ENCODE measurements around the gene DDIT3.
A peak's percentile ranks its signal among the peaks of the same experiment; 100 is the strongest.

The DDIT3 gene

DNA sequence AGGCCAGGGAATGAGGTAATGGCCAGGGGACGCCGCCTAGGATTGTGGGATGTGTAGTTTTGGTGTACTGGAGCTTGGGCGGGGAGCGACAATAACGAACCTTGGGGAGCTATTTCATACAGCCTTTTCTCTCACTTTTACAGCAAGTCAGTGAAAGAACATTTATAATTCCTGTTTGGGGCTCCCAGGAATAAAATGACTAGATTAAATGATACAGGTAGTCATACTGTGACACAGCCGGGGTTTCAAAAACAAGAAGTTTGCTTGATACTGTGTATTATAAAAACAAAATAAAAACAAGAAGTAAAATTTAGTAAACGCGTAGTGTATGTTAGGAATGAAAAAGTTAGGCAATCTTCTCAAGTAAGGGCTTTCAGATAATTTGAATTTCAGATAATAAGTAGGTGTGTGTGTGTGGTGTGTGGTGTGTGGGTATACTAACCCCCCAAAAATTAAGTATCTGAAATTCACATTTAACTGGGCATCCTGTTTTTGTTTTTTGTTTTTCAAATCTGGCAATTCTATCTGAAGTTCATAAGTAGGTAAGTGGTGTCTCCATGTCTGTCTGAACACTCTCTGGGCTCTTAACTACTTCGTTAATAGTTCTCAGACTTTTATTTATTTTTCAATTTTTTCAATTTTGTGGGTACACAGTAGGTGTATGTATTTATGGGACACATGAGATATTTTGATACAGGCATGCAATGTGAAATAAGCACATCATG is 27.1 kb upstream of the DDIT3 start:
- DNase-seq (ENCODE audit: extremely low read depth in 1 of 2, low read depth in 1 of 2) = peak in 1 of 2 donors; percentile 85

GRCh38 chr12:57546438-57547287 is 26.3 kb upstream of the DDIT3 start, which contains the start of gene DCTN2:
DCTN2 (minus strand) TSS chr12:57547192; CDS start chr12:57547063, 129 bp downstream.
- peak in 1 of 2 donors; percentile 97 for DNase-seq (ENCODE audit: extremely low read depth in 1 of 2, low read depth in 1 of 2)

DNA sequence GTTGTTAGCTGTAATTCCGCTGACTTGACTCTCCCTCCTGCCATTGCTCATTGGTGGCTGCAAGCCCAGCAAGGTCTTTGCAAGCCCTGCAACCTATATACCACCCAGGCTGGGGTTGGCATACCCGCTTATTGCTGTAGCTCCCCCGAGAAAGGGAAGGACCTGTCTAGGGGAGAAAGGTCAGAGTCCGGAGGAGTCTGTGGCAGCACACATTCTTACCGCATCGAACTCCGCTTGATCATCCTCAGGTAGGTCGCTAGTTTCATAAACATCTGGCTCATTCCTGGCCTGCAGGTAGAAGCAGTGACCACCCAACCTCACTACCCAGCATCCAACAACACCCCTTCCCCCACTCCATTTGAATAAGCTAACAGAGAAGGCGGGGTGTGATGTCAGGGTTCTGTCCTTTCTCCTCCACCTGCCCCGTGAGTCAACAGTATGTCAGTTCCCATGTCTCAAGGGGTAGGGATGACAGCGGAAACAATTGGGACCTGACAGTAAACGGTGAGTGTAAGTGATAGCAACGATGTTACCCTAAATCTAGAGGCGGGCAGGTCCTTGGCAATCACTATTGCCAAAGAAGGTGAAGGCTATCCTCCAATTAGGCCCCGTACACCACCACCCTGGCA is 25.6 kb upstream of the DDIT3 start:
- DNase-seq (ENCODE audit: extremely low read depth in 1 of 2, low read depth in 1 of 2) = no peak

- DNase-seq (ENCODE audit: extremely low read depth in 1 of 2, low read depth in 1 of 2) = no peak
These were observed 23.3 kb upstream of the DDIT3 start for GRCh38 chr12:57543581-57543980.

DNA sequence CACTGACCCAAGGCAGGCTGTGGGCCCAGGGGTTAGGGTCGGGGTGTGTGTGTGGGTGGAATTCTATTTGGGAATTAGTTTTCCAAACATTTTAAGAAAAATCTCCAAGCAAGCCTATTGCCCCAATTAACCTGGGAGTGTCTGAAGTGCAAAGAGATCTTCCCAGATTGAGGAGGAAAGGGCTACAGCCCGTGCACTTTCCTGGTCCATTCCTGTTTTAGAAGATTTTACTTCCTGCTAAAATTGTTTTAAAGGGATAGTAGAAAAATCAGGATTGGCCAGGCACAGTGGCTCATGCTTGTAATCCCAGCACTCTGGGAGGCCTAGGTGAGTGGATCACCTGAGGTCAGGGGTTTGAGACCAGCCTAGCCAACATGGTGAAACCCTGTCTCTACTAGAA is 21.4 kb upstream of the DDIT3 start:
- no peak for DNase-seq (ENCODE audit: extremely low read depth in 1 of 2, low read depth in 1 of 2)

DNA sequence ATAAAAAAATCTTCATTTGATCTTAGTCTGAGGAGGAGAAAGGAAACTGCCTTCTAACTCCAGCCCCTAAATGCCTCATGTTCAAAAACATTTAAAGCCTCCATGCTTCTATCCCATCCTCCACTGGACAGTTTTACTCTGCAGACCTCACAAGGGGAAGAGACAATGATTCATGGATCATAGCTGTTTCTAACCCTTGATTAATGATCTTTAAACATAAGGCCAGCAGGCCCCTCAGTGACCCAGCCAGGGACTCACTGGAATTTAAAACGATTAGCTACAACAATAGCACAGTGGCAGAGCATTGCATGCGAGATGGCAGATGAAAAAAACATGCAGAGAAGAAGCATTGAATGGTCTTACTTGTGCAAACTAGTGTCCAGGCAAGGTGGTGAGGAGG is 20.7 kb upstream of the DDIT3 start:
- DNase-seq (ENCODE audit: extremely low read depth in 1 of 2, low read depth in 1 of 2) = no peak

- no peak for DNase-seq (ENCODE audit: extremely low read depth in 1 of 2, low read depth in 1 of 2)
These were observed 18.9 kb upstream of the DDIT3 start for GRCh38 chr12:57539134-57539768.

- DNase-seq (ENCODE audit: extremely low read depth in 1 of 2, low read depth in 1 of 2) = no peak
These were observed 16.3 kb upstream of the DDIT3 start for GRCh38 chr12:57536597-57536942.

DNA sequence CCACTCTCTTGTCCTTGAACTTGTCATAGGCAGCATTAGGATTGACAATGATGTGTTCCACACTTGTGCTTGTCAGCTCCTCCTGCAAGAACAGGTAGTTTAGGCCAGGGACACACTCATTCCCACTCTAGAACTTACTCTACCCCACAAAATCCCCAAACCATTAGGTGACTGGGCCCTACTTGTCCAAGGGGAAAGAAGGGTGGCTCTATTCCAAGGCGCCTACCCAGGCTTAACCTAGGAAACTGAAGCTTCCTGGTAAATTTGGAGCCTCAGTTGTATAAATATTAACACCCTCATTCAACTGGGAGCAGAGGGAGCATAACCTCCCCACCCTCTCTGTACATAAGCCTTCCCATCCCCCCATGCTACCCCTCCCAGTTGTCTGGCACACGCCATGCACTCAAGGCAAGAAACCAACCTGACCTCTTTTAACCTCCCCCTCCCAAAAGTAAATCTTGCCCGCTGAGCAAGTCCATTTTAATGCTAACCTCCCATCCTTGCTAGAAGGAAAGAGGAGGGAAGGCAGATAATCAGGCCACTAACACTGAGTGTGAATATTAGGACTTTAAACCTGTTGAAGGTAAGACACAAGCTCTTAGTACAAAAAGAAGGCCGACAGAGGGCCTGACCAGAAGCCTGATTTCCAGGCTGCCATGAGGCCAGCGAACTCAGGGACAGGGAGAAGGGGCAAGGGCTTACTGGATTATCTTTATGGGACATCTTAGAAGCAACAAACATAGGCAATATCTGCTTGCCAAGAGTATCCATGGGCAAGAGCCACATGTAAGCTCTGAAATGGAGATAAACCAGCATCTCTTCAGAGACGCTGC is 15.7 kb upstream of the DDIT3 start:
- no peak for DNase-seq (ENCODE audit: extremely low read depth in 1 of 2, low read depth in 1 of 2)

DNA sequence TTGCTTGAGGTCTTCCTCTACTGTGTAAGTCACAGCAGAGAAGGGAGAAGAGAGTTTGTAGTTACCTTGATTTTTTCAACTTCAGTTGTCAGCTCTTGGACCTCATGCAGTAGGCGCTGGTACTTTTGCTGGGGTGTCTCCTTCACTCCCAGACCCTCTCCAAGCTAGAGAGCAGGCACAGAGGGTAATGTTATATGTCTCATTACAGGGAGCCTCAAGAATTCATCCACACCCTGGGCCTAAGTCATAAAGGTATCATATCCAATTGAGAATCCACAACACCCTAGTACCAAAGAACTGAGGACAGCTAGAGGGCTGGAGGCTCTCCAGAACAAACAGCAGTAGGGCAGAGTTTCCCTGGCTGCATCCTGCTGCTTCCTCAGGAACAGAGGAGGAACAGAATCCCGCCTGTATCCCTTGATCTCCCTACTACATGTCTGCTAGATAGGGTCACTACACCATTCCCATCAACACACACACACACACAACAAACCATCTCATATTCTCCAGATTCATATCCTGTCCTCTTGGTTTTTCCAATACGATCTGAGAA is 14.8 kb upstream of the DDIT3 start:
- no peak for DNase-seq (ENCODE audit: extremely low read depth in 1 of 2, low read depth in 1 of 2)

DNA sequence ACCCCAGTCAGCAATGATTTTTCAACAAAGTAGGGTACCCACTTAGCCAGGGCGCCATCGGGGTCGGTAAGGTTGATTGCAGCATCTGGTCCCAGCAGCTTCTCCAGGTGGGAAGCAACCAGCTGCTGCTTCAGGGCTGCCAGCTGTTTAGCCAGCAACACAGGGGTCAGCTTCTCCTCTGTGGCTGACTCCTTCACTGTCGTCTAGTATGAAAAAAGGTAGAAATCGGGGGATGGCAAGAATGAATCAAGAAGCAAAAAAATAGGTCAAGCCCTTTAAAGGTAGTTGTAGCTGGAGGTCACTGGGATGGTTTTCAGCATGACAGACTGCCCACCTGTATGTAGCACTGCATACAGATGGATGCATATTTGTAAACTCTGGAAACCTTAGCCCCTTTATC is 13.9 kb upstream of the DDIT3 start:
- no peak for DNase-seq (ENCODE audit: extremely low read depth in 1 of 2, low read depth in 1 of 2)

DNA sequence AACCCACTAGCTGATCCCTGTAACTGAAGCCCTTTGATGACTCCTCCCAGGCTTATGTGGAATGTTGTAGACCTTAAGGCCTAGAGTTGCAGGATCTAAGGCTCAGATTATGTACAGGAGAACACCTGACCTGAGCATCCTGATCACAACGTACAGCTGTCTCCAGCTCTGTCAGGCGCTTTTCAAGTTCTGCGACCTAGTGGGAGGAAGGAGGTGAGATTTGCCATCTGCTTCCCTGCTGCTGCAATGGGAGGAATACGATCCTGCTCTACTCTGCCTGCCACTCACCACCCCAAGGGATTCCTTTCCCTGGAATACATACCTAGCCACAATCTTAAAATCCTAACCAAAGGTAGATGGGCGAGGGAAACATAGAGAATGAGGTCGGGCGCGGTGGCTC is 12.8 kb upstream of the DDIT3 start:
- no peak for DNase-seq (ENCODE audit: extremely low read depth in 1 of 2, low read depth in 1 of 2)

DNA sequence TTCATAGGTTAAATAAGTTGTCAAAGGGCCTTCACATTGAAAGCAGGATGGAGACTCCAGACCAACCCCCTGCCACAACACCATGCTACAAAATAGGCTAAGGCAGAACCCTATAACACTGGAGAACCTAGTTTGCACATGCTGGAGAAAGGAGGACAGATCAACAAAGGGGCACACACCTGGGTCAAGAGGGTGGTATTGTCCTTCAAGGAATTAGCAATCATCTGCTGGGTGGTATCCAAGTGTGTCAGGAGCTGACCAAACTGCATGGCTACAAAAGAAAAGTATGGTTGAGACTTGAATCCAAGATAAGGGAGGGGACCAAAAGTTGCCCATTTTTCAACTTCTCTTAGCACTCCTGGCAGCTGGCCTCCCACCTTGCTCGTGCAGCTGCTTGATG is 11.5 kb upstream of the DDIT3 start:
- DNase-seq (ENCODE audit: extremely low read depth in 1 of 2, low read depth in 1 of 2) = no peak

DNA sequence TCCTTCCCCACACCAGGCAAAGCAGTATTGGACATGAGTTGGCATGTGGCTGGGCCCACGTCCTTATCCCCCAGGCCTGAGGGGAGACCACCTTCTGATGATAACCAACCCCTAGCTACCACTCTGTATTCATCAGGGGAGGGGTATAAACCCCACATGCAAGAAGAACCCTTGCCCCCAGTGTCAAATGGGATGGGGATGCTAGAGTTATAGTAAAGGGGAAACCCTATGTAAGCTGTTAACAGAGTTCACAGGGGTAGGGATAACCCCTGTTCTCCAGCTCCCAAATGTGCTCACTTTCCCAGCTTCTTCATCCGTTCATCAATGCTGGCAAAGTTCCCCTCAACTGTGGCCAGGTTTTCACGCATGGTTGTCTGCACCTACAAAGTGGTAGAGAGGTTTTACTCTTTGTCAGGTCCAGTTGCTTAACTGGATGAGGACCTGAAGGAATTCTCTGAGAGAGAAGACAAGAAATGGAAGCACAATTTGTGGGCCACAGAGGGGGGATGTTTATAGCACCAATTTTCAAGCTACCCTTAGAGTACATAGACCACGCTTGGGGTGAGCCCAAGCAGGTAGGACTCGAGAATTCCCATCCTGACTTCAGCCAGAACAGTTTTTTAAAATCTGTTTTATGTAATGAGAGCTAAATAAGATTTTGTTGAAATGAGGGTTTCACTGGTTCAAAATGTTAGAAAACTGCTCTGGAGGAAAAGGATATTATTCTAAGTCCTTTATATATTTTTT is 10.3 kb upstream of the DDIT3 start:
- no peak for DNase-seq (ENCODE audit: extremely low read depth in 1 of 2, low read depth in 1 of 2)

- DNase-seq (ENCODE audit: extremely low read depth in 1 of 2, low read depth in 1 of 2) = no peak
These were observed 9.5 kb upstream of the DDIT3 start for GRCh38 chr12:57529831-57530230.

GRCh38 chr12:57528831-57529555 is 8.7 kb upstream of the DDIT3 start:
- no peak for DNase-seq (ENCODE audit: extremely low read depth in 1 of 2, low read depth in 1 of 2)

- DNase-seq (ENCODE audit: extremely low read depth in 1 of 2, low read depth in 1 of 2) = no peak
These were observed 7.9 kb upstream of the DDIT3 start for GRCh38 chr12:57528176-57528575.

DNA sequence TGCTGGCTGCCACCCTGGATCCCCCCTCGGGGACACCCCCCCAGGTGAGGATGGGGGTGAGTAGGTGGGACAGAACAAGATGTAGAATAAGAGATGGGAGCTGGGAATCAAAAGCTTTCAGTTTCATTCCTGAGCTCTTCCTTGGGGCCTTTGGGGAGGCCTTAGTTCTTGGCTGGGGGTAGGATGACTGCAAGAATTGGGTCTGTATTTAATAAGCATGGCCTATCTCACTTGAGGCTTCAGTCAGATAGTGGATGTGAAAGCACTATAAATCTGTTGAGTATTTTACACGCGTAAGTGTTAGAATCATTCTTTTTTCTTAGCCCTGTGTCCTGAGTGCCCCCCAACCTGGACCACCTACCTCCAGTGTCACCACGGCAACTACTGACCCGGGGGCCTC is 6.9 kb upstream of the DDIT3 start:
- DNase-seq (ENCODE audit: extremely low read depth in 1 of 2, low read depth in 1 of 2) = no peak

All from stimulated activated CD8-positive, alpha-beta memory T cell treated with anti-CD3 and anti-CD28 coated beads, Interleukin-7, amount 100 ng/mL, for 48 hours (primary cell).